Lower leg skin (tissue), 3 donors: Measurements from ENCODE around the gene IL1RN.

Experiments
- CTCF ChIP-seq, 3 donors: fragments of 450-650 bp; IDR thresholded peaks; one replicate each; pipeline ENCODE4 v1.5.1; 2016; ENCODE audit warnings: antibody characterized with exemption in 3 of 3, mild to moderate bottlenecking in 3 of 3, moderate library complexity in 2 of 3
- POLR2A ChIP-seq, 2 donors: fragments of 450-650 bp; IDR thresholded peaks; one replicate each; pipeline ENCODE4 v1.6.1; 2016 to 2017; ENCODE audit warnings: antibody characterized with exemption in 2 of 2, mild to moderate bottlenecking in 1 of 2, moderate library complexity in 1 of 2

GRCh38 chr2:113155331-113155730, 27.9 kb downstream of the IL1RN start:
- no peak for TF ChIP-seq CTCF (IDR thresholded peaks at IDR 0.05)
- no peak for TF ChIP-seq POLR2A (IDR thresholded peaks at IDR 0.05)
